NCI-H345 (cell line): ENCODE measurements around the gene FOXA3.
"Not testable (repeated sequence)": the region's sequence is repeated elsewhere in the genome, so short reads cannot be mapped to it uniquely, and the experiment has no call there.

ENCODE experiments used
- DNase-seq: peaks from one replicate; lab custom pipeline; 2025; lab: John Stamatoyannopoulos, UW

The FOXA3 gene

GRCh38 chr19:45890877-45891276, 26.8 kb downstream of the FOXA3 start:
- no peak for DNase-seq

GRCh38 chr19:45895519-45895972, 31.4 kb downstream of the FOXA3 start:
- DNase-seq: no peak

- not testable (repeated sequence) for DNase-seq
Observed at GRCh38 chr19:45895983-45896599, 32.0 kb downstream of the FOXA3 start.

GRCh38 chr19:45897261-45897812, 33.2 kb downstream of the FOXA3 start:
- no peak for DNase-seq

- no peak for DNase-seq
Observed at GRCh38 chr19:45899253-45899652, 35.1 kb downstream of the FOXA3 start.

GRCh38 chr19:45899919-45900589, 35.9 kb downstream of the FOXA3 start:
- no peak for DNase-seq

GRCh38 chr19:45900738-45901431, 36.8 kb downstream of the FOXA3 start:
- no peak for DNase-seq

GRCh38 chr19:45901432-45901911, 37.3 kb downstream of the FOXA3 start:
- no peak for DNase-seq

GRCh38 chr19:45901912-45902650, 38.0 kb downstream of the FOXA3 start, which contains the start of gene MYPOP:
Gene MYPOP (minus strand): TSS chr19:45902613. CDS start chr19:45901773, 840 bp downstream.
- no peak for DNase-seq

- peak; percentile 94 for DNase-seq
Observed at GRCh38 chr19:45902651-45903625, 38.8 kb downstream of the FOXA3 start.

- DNase-seq: no peak
Observed at GRCh38 chr19:45905011-45905410, 40.9 kb downstream of the FOXA3 start.

GRCh38 chr19:45906221-45906620, 42.1 kb downstream of the FOXA3 start:
- no peak for DNase-seq

GRCh38 chr19:45908956-45909355, 44.8 kb downstream of the FOXA3 start:
- no peak for DNase-seq

- DNase-seq: no peak
Observed at GRCh38 chr19:45911291-45911690, 47.2 kb downstream of the FOXA3 start.

GRCh38 chr19:45913874-45914830, 50.0 kb downstream of the FOXA3 start, which contains the start of gene NANOS2:
Gene NANOS2 (minus strand): TSS chr19:45914778. CDS start chr19:45914693, 85 bp downstream.
- DNase-seq: no peak

GRCh38 chr19:45917421-45918091, 53.4 kb downstream of the FOXA3 start:
- no peak for DNase-seq

- DNase-seq: no peak
Observed at GRCh38 chr19:45918721-45919120, 54.6 kb downstream of the FOXA3 start.

- DNase-seq: no peak
Observed at GRCh38 chr19:45919678-45920077, 55.6 kb downstream of the FOXA3 start.

- no peak for DNase-seq
Observed at GRCh38 chr19:45920458-45920857, 56.3 kb downstream of the FOXA3 start.
